ENCODE results near the gene SANBR.

DNA sequence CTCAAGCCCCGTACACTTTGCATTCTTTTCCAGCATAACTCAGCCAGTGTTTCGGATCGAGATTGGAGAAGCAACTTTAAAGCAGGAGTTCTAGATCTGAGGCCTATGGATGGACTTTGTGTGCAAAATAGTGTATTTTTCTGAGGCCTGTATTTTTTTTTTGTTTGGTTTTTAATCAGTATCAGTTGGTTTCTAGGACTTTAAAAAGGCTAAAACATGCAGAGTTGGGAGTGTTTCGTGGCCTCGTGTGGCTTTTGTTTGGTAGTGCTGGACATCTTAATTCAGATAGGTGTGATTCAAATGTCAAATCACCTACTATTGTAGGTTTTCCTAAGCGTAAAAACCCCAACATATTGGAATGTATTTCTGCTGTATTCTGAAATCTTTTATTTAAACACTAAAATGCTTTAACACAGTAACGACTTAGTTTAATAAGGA is 47.3 kb upstream of the SANBR start:
- TF ChIP-seq CHD1 (IDR thresholded peaks at IDR 0.05; ENCODE audit: low read depth, low read length) (no peak), SMC3 (IDR thresholded peaks at IDR 0.05; ENCODE audit: low read depth, low read length) (no peak), MAZ (IDR thresholded peaks at IDR 0.05; ENCODE audit: borderline replicate concordance, low read depth, low read length) (no peak), POLR2A (IDR thresholded peaks at IDR 0.05; ENCODE audit: low read depth, low read length) (no peak), RFX5 (IDR thresholded peaks at IDR 0.05; ENCODE audit: low read depth, low read length) (no peak), MXI1 (IDR thresholded peaks at IDR 0.05; ENCODE audit: borderline replicate concordance, low read depth, low read length) (no peak), MAFK (IDR thresholded peaks at IDR 0.05; ENCODE audit: low read depth, low read length) (no peak), RCOR1 (IDR thresholded peaks at IDR 0.05; ENCODE audit: insufficient replicate concordance, low read length) (no peak), CEBPB (IDR thresholded peaks at IDR 0.05; ENCODE audit: low read depth, low read length) (no peak)
- TF ChIP-seq, protein P1, sequence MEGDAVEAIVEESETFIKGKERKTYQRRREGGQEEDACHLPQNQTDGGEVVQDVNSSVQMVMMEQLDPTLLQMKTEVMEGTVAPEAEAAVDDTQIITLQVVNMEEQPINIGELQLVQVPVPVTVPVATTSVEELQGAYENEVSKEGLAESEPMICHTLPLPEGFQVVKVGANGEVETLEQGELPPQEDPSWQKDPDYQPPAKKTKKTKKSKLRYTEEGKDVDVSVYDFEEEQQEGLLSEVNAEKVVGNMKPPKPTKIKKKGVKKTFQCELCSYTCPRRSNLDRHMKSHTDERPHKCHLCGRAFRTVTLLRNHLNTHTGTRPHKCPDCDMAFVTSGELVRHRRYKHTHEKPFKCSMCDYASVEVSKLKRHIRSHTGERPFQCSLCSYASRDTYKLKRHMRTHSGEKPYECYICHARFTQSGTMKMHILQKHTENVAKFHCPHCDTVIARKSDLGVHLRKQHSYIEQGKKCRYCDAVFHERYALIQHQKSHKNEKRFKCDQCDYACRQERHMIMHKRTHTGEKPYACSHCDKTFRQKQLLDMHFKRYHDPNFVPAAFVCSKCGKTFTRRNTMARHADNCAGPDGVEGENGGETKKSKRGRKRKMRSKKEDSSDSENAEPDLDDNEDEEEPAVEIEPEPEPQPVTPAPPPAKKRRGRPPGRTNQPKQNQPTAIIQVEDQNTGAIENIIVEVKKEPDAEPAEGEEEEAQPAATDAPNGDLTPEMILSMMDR (conservative IDR thresholded peaks at IDR 0.05; ENCODE audit: low read depth, low read length) = no peak
- TF ChIP-seq, protein P2, sequence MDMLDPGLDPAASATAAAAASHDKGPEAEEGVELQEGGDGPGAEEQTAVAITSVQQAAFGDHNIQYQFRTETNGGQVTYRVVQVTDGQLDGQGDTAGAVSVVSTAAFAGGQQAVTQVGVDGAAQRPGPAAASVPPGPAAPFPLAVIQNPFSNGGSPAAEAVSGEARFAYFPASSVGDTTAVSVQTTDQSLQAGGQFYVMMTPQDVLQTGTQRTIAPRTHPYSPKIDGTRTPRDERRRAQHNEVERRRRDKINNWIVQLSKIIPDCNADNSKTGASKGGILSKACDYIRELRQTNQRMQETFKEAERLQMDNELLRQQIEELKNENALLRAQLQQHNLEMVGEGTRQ (IDR thresholded peaks at IDR 0.05; ENCODE audit: low read depth, low read length) = no peak
